ENCODE results near the gene DENND5A. TPM values are rescaled to one million over a fixed set of nuclear protein-coding genes. Genes with fewer than 3 reads are reported as not detected.

DENND5A gene
- total and polyA plus RNA-seq, 2 of the 8 experiments (the other 6 are each of a cell fraction or from before 2014, with no cell fraction given): 65.7 to 139 TPM

DNA sequence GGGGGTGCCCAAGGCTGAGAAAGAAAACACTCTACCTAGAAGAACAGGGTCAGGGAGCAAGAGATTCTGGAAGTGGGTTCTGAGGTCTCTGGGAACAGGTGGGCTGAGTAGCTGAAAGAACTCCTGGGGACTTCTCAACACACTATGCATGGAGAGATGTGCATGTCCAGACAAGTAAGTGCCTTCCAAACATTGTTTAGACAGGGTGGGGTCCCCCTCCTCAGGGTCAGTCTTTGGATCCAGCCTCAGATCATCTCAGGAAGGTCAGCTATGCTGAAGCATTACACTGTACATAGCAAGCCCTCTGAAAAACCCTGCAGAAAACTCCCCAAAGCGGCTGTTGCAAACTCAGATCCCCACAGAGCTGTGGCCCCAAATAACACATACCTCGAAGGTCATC is 119.9 kb downstream of the DENND5A start (continued):
- no peak for TF ChIP-seq EGR1 (IDR thresholded peaks at IDR 0.05; ENCODE audit: borderline replicate concordance, low read depth, low read length)
- TF ChIP-seq KDM4A (IDR thresholded peaks at IDR 0.05; ENCODE audit: low read depth, low read length, severe bottlenecking): no peak
- no peak for TF ChIP-seq KDM5A (IDR thresholded peaks at IDR 0.05; ENCODE audit: low read length)
- TF ChIP-seq RNF2 (IDR thresholded peaks at IDR 0.05; ENCODE audit: borderline replicate concordance, low read depth, low read length, missing control alignments, poor library complexity, severe bottlenecking): no peak
- TF ChIP-seq TAF7 (optimal IDR thresholded peaks at IDR 0.05; ENCODE audit: borderline replicate concordance, low read depth, low read length): no peak
- TF ChIP-seq CBX5 (IDR thresholded peaks at IDR 0.05; ENCODE audit: low read depth, low read length): no peak
- TF ChIP-seq SIN3A (conservative IDR thresholded peaks at IDR 0.05 in 1 of 2, IDR thresholded peaks at IDR 0.05 in 1 of 2; ENCODE audit: low read depth in 1 of 2, low read length in 2 of 2): no peak

All from H1 (cell line).